Measurements from ENCODE around the gene AXL. TPM values are rescaled to one million over a fixed set of nuclear protein-coding genes. Genes with fewer than 3 reads are reported as not detected.
A peak's percentile ranks its signal among the peaks of the same experiment; 100 is the strongest.
"Not testable (repeated sequence)": the region's sequence is repeated elsewhere in the genome, so short reads cannot be mapped to it uniquely, and the experiment has no call there.

AXL gene
- total RNA-seq, 2 experiments from 2014 or later = 0.05 to 0.29 TPM

GRCh38 chr19:41221514-41222205 is 2.6 kb downstream of the AXL start:
- Mint-ChIP-seq H3K27me3 (peaks cover 58% of the 10 kb centered on the region), H3K27ac (no peak overlapping the region), H3K9me3 (ENCODE audit: low read depth) (no peaks in the 10 kb centered on the region), H3K4me1 (peaks cover 9% of the 10 kb centered on the region), H3K36me3 (no peaks in the 10 kb centered on the region), H3K4me3 (no peak overlapping the region)
- ATAC-seq (no peak), DNase-seq (no peak)
- CTCF ChIA-PET = interaction anchor here (1.4 to 1.7 kb wide), 2 partner anchors 42 to 87 kb away, joined by 3 to 9 read pairs; partner anchors contain the start of gene HNRNPUL1

- peaks cover 54% of the 10 kb centered on the region for H3K27me3 Mint-ChIP-seq
- CTCF ChIA-PET = no interaction called here
- H3K4me3 Mint-ChIP-seq = no peak overlapping the region
- no peak overlapping the region for H3K27ac Mint-ChIP-seq
- ATAC-seq = no peak
- H3K9me3 Mint-ChIP-seq (ENCODE audit: low read depth) = no peaks in the 10 kb centered on the region
- H3K36me3 Mint-ChIP-seq = no peaks in the 10 kb centered on the region
- peaks cover 15% of the 10 kb centered on the region for H3K4me1 Mint-ChIP-seq
- DNase-seq = no peak
Measured at GRCh38 chr19:41222240-41222639, 3.2 kb downstream of the AXL start.

GRCh38 chr19:41223431-41224234 is 4.6 kb downstream of the AXL start:
- peaks cover 17% of the 10 kb centered on the region for H3K4me1 Mint-ChIP-seq
- no peaks in the 10 kb centered on the region for H3K36me3 Mint-ChIP-seq
- no peak overlapping the region for H3K27ac Mint-ChIP-seq
- H3K27me3 Mint-ChIP-seq = peaks cover 42% of the 10 kb centered on the region
- H3K4me3 Mint-ChIP-seq = no peak overlapping the region
- CTCF ChIA-PET = no interaction called here
- ATAC-seq (no peak), DNase-seq (no peak)
- no peaks in the 10 kb centered on the region for H3K9me3 Mint-ChIP-seq (ENCODE audit: low read depth)

- Mint-ChIP-seq H3K27ac (no peak overlapping the region), H3K9me3 (ENCODE audit: low read depth) (no peaks in the 10 kb centered on the region), H3K36me3 (no peaks in the 10 kb centered on the region), H3K4me1 (peaks cover 17% of the 10 kb centered on the region), H3K4me3 (no peak overlapping the region), H3K27me3 (peaks cover 34% of the 10 kb centered on the region)
- DNase-seq = no peak
- CTCF ChIA-PET = no interaction called here
- no peak for ATAC-seq
Measured at GRCh38 chr19:41224632-41225031, 5.6 kb downstream of the AXL start.

GRCh38 chr19:41225238-41226052 is 6.4 kb downstream of the AXL start:
- H3K4me1 Mint-ChIP-seq = peaks cover 17% of the 10 kb centered on the region
- no peaks in the 10 kb centered on the region for H3K9me3 Mint-ChIP-seq (ENCODE audit: low read depth)
- H3K36me3 Mint-ChIP-seq = no peaks in the 10 kb centered on the region
- DNase-seq (peak; percentile 45), ATAC-seq (peak; percentile 29)
- peak overlapping the region; percentile 69 for H3K27ac Mint-ChIP-seq
- CTCF ChIA-PET = interaction anchor here (1.0 to 1.3 kb wide), 2 partner anchors 21 to 37 kb away, joined by 7 read pairs; no protein-coding TSS in a partner anchor
- H3K27me3 Mint-ChIP-seq = peaks cover 27% of the 10 kb centered on the region
- H3K4me3 Mint-ChIP-seq = peak overlapping the region; percentile 59

- Mint-ChIP-seq H3K27ac (no peak overlapping the region), H3K4me3 (peak overlapping the region; percentile 74), H3K4me1 (peaks cover 17% of the 10 kb centered on the region), H3K9me3 (ENCODE audit: low read depth) (no peaks in the 10 kb centered on the region), H3K36me3 (no peaks in the 10 kb centered on the region), H3K27me3 (peaks cover 19% of the 10 kb centered on the region)
- ATAC-seq = peak; percentile 63
- CTCF ChIA-PET = interaction anchor here (0.9 to 1.3 kb wide), 4 partner anchors 22 to 591 kb away, joined by 3 to 7 read pairs (median 5); no protein-coding TSS in a partner anchor
- DNase-seq = peak; percentile 50
Measured at GRCh38 chr19:41226053-41226873, 7.2 kb downstream of the AXL start.

- H3K4me1 Mint-ChIP-seq = peaks cover 17% of the 10 kb centered on the region
- no peak overlapping the region for H3K27ac Mint-ChIP-seq
- DNase-seq (no peak), ATAC-seq (no peak)
- peak overlapping the region; percentile 74 for H3K4me3 Mint-ChIP-seq
- H3K36me3 Mint-ChIP-seq = no peaks in the 10 kb centered on the region
- H3K27me3 Mint-ChIP-seq = peaks cover 15% of the 10 kb centered on the region
- CTCF ChIA-PET = interaction anchor here (0.9 to 1.3 kb wide), 4 partner anchors 23 to 592 kb away, joined by 3 to 7 read pairs (median 5); no protein-coding TSS in a partner anchor
- H3K9me3 Mint-ChIP-seq (ENCODE audit: low read depth) = no peaks in the 10 kb centered on the region
Measured at GRCh38 chr19:41226874-41227390, 7.9 kb downstream of the AXL start.

GRCh38 chr19:41228486-41228885 is 9.5 kb downstream of the AXL start:
- CTCF ChIA-PET = interaction anchor here (1.4 to 1.5 kb wide), 2 partner anchors 34 to 80 kb away, joined by 3 to 5 read pairs; no protein-coding TSS in a partner anchor
- Mint-ChIP-seq H3K9me3 (ENCODE audit: low read depth) (no peaks in the 10 kb centered on the region), H3K4me1 (peaks cover 17% of the 10 kb centered on the region), H3K27me3 (peaks cover 11% of the 10 kb centered on the region), H3K4me3 (no peak overlapping the region), H3K36me3 (no peaks in the 10 kb centered on the region), H3K27ac (no peak overlapping the region)
- ATAC-seq (no peak), DNase-seq (no peak)

- H3K36me3 Mint-ChIP-seq; DNase-seq; H3K4me3 Mint-ChIP-seq; H3K27me3 Mint-ChIP-seq; ATAC-seq; CTCF ChIA-PET; H3K27ac Mint-ChIP-seq; H3K9me3 Mint-ChIP-seq (ENCODE audit: low read depth): not testable (repeated sequence)
- peaks cover 17% of the 10 kb centered on the region for H3K4me1 Mint-ChIP-seq
Measured at GRCh38 chr19:41229338-41229737, 10.3 kb downstream of the AXL start.

GRCh38 chr19:41230067-41230857 is 11.2 kb downstream of the AXL start:
- CTCF ChIA-PET = interaction anchor here (1.6 kb wide), 1 partner anchor 32 kb away, joined by 3 read pairs; no protein-coding TSS in a partner anchor
- Mint-ChIP-seq H3K27me3 (peaks cover 6% of the 10 kb centered on the region), H3K36me3 (no peaks in the 10 kb centered on the region), H3K4me1 (peaks cover 16% of the 10 kb centered on the region), H3K4me3 (no peak overlapping the region), H3K27ac (no peak overlapping the region), H3K9me3 (ENCODE audit: low read depth) (no peaks in the 10 kb centered on the region)
- no peak for DNase-seq
- no peak for ATAC-seq

- Mint-ChIP-seq H3K27me3 (no peaks in the 10 kb centered on the region), H3K4me1 (peaks cover 2% of the 10 kb centered on the region), H3K27ac (no peak overlapping the region), H3K36me3 (no peaks in the 10 kb centered on the region), H3K4me3 (no peak overlapping the region), H3K9me3 (ENCODE audit: low read depth) (no peaks in the 10 kb centered on the region)
- CTCF ChIA-PET = no interaction called here
- ATAC-seq (no peak), DNase-seq (no peak)
Measured at GRCh38 chr19:41232686-41233085, 13.7 kb downstream of the AXL start.
